Vagina (tissue), 2 donors: ENCODE measurements around the gene DIP2A. TPM values are rescaled to one million over a fixed set of nuclear protein-coding genes. Genes with fewer than 3 reads are reported as not detected.
"Not testable (repeated sequence)": the region's sequence is repeated elsewhere in the genome, so short reads cannot be mapped to it uniquely, and the experiment has no call there.

Source experiments
- DNase-seq, 2 donors: peaks; one replicate each; pipeline ENCODE4 v3.0.0-alpha.2; 2017; ENCODE audit errors: extremely low spot score in 2 of 2
- H3K27ac ChIP-seq: fragments of 200-600 bp; sonication (generic); one replicate; pipeline ENCODE4 v1.5.1; 2019
- H3K27me3 ChIP-seq: fragments of 200-600 bp; sonication (generic); one replicate; pipeline ENCODE4 v1.5.1; 2019
- H3K36me3 ChIP-seq, 2 donors: fragments of 200-600 bp; sonication (generic); one replicate each; pipeline ENCODE4 v1.5.1; 2017 to 2019
- H3K4me1 ChIP-seq: fragments of 200-600 bp; sonication (generic); one replicate; pipeline ENCODE4 v1.5.1; 2019
- H3K4me3 ChIP-seq, 2 donors: fragments of 200-600 bp; sonication (generic); 1 replicate in 1 of 2; 2 replicates in 1 of 2; pipeline ENCODE4 v1.5.1; 2016 to 2019
- H3K9me3 ChIP-seq: fragments of 200-600 bp; sonication (generic); one replicate; pipeline ENCODE4 v1.5.1; 2019
- POLR2A ChIP-seq, 2 donors: fragments of 450-650 bp; IDR thresholded peaks; one replicate each; pipeline ENCODE4 v1.6.1; 2017; ENCODE audit warnings: antibody characterized with exemption in 2 of 2, mild to moderate bottlenecking in 2 of 2, moderate library complexity in 2 of 2
- POLR2AphosphoS5 ChIP-seq, 2 donors: sonication (generic); formaldehyde crosslinking; IDR thresholded peaks; one replicate each; pipeline ENCODE4 v1.9.0; 2017; ENCODE audit warnings: antibody characterized with exemption in 2 of 2, mild to moderate bottlenecking in 2 of 2, low read depth in 1 of 2; ENCODE audit not compliant: insufficient read depth in 1 of 2
- intact Hi-C: fragments of 100-400 bp; cut with DNase I; formaldehyde crosslinking; loops from one replicate; pipeline ENCODE4 v1.15.1; 2023
- total RNA-seq: library from RNA; depleted of rRNA; stranded (reverse); fragments of >200 nt; gene quantifications from one replicate; pipeline ENCODE4 v1.2.3, GENCODE V29; 2016
- TF ChIP-seq, protein P1 (sequence below), 3 experiments: fragments of 450-650 bp in 2 of 3; fragments of 200-600 bp in 1 of 3; sonication (generic) in 1 of 3; IDR thresholded peaks; one replicate each; pipeline ENCODE4 v1.5.1; 2017 to 2019; ENCODE audit warnings: antibody characterized with exemption in 3 of 3, mild to moderate bottlenecking in 2 of 3, moderate library complexity in 2 of 3

DIP2A gene
- total RNA-seq, 1 donor from 2014 or later = 46.2 TPM

DNA sequence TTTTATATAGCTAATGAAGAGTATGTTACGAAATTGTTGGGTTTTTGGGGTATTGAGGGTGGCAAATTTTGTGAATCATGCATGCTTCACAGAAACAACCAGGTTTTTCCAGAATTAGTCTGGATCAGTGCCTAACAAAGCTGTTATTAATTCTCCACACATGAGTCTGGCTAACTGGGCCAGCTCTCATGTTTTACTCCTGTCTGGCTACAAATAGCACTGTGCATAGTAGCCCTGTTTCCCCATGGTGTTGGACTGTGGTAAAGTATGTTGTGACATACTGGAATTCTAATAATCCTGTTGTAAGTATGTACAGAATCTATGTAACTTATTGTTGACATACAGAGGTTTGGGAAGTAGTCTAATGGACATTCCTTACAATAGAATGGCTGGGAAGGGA lies 110.4 kb downstream of the DIP2A start:
- H3K36me3 ChIP-seq = peaks cover 0 to 63% of the 10 kb centered on the region in 2 donors
- intact Hi-C loops = no loop called here
- DNase-seq = no peak
- TF ChIP-seq, protein P1, sequence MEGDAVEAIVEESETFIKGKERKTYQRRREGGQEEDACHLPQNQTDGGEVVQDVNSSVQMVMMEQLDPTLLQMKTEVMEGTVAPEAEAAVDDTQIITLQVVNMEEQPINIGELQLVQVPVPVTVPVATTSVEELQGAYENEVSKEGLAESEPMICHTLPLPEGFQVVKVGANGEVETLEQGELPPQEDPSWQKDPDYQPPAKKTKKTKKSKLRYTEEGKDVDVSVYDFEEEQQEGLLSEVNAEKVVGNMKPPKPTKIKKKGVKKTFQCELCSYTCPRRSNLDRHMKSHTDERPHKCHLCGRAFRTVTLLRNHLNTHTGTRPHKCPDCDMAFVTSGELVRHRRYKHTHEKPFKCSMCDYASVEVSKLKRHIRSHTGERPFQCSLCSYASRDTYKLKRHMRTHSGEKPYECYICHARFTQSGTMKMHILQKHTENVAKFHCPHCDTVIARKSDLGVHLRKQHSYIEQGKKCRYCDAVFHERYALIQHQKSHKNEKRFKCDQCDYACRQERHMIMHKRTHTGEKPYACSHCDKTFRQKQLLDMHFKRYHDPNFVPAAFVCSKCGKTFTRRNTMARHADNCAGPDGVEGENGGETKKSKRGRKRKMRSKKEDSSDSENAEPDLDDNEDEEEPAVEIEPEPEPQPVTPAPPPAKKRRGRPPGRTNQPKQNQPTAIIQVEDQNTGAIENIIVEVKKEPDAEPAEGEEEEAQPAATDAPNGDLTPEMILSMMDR (IDR thresholded peaks at IDR 0.05) = no peak
- TF ChIP-seq POLR2AphosphoS5 (IDR thresholded peaks at IDR 0.05; ENCODE audit: insufficient read depth in 1 of 2, low read depth in 1 of 2) (no peak), POLR2A (IDR thresholded peaks at IDR 0.05) (no peak)
- H3K9me3 ChIP-seq = no peaks in the 10 kb centered on the region
- H3K27ac ChIP-seq = no peak overlapping the region
- H3K27me3 ChIP-seq = no peaks in the 10 kb centered on the region
- no peaks in the 10 kb centered on the region for H3K4me1 ChIP-seq
- no peak overlapping the region for H3K4me3 ChIP-seq

DNA sequence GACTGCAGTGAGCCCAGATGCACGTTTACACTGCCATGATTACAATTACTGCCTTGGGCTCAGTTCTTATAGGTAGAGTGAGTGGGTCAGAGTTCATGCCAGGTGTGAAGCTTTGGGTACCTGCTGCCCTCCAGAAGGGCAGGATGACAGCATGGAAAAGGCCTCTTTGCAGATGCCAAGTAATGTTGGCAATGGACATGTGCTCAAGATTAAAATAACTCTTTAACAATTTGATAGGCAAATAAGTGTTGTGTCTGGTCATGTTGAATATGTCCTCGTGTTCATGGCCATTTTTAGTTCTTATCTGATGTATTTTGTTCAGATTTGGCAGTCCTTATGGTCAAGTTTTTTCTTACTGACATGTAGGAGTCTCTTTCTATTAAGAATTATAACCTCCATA lies 111.4 kb downstream of the DIP2A start:
- intact Hi-C loops = no loop called here
- no peak overlapping the region for H3K4me3 ChIP-seq
- DNase-seq = no peak
- no peaks in the 10 kb centered on the region for H3K9me3 ChIP-seq
- no peak overlapping the region for H3K27ac ChIP-seq
- no peaks in the 10 kb centered on the region for H3K27me3 ChIP-seq
- no peaks in the 10 kb centered on the region for H3K4me1 ChIP-seq
- TF ChIP-seq, protein P1 (IDR thresholded peaks at IDR 0.05) = no peak
- TF ChIP-seq POLR2AphosphoS5 (IDR thresholded peaks at IDR 0.05; ENCODE audit: insufficient read depth in 1 of 2, low read depth in 1 of 2) (no peak), POLR2A (IDR thresholded peaks at IDR 0.05) (no peak)
- peaks cover 0 to 56% of the 10 kb centered on the region in 2 donors for H3K36me3 ChIP-seq

DNA sequence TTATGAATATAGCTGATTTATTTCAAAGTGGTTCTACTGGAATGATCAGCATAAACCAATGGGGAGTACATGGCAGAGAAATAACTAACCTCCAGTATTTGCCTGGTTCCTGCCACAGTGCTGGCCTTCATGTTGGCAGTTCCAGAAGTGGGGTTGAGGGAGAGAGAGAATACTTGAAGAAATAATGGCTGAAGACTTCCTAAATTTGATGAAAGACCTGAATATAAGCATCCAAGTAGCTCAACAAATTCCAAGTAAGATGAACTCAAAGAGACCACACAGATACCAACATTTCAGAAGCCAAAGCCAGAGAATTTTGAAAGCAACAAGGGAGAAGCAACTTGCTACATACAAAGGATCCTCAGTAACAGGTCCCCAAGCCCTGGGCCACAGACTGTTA lies 111.9 kb downstream of the DIP2A start:
- no peak for DNase-seq
- H3K27me3 ChIP-seq = no peaks in the 10 kb centered on the region
- no peak overlapping the region for H3K4me3 ChIP-seq
- no peak overlapping the region for H3K27ac ChIP-seq
- H3K36me3 ChIP-seq = peaks cover 0 to 50% of the 10 kb centered on the region in 2 donors
- no peaks in the 10 kb centered on the region for H3K9me3 ChIP-seq
- H3K4me1 ChIP-seq = no peaks in the 10 kb centered on the region
- TF ChIP-seq, protein P1 (IDR thresholded peaks at IDR 0.05) = no peak
- TF ChIP-seq POLR2A (IDR thresholded peaks at IDR 0.05) = no peak
- intact Hi-C loops = no loop called here

DNA sequence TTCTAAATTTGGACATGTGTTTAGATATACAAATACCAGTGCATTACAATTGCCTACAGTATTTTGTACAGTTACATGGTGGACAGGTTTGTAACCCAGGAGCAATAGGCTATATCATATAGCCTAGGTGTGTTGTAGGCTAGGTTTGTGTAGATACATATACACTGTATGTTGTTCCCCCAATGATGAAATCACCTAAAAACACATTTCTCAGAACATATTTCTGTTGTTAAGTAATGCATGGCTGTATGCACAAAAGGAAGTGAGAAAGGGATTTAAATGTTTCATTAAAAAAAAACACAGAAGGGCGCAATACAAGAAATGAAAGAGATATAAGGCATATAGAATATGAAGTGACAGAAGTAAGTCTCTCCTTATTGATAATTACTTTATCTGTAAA lies 114.2 kb downstream of the DIP2A start:
- TF ChIP-seq, protein P1 (IDR thresholded peaks at IDR 0.05) = no peak
- TF ChIP-seq POLR2AphosphoS5 (IDR thresholded peaks at IDR 0.05; ENCODE audit: insufficient read depth in 1 of 2, low read depth in 1 of 2) (no peak), POLR2A (IDR thresholded peaks at IDR 0.05) (no peak)
- H3K9me3 ChIP-seq = no peaks in the 10 kb centered on the region
- H3K27ac ChIP-seq = no peak overlapping the region
- H3K4me3 ChIP-seq = no peak overlapping the region
- no peak for DNase-seq
- H3K36me3 ChIP-seq = peaks cover 0 to 31% of the 10 kb centered on the region in 2 donors
- H3K27me3 ChIP-seq = no peaks in the 10 kb centered on the region
- no peaks in the 10 kb centered on the region for H3K4me1 ChIP-seq
- intact Hi-C loops = no loop called here

GRCh38 chr21:46577786-46578185 lies 119.1 kb downstream of the DIP2A start:
- H3K9me3 ChIP-seq, H3K4me3 ChIP-seq, H3K4me1 ChIP-seq, intact Hi-C loops, DNase-seq, H3K27me3 ChIP-seq, H3K27ac ChIP-seq: not testable (repeated sequence)
- H3K36me3 ChIP-seq = peaks cover 0 to 21% of the 10 kb centered on the region in 2 donors

- H3K27ac ChIP-seq, H3K27me3 ChIP-seq, H3K4me3 ChIP-seq, H3K4me1 ChIP-seq, intact Hi-C loops, H3K9me3 ChIP-seq, DNase-seq: not testable (repeated sequence)
- H3K36me3 ChIP-seq = peaks cover 0 to 19% of the 10 kb centered on the region in 2 donors
Measured at GRCh38 chr21:46579394-46579793, 120.7 kb downstream of the DIP2A start.
